Thyroid gland (tissue), 4 donors: ENCODE data around the gene RHAG.
"Not testable (repeated sequence)": the region's sequence is repeated elsewhere in the genome, so short reads cannot be mapped to it uniquely, and the experiment has no call there.

Experiments
- CTCF ChIP-seq, 6 experiments: fragments of 200-600 bp in 3 of 6; fragments of 450-650 bp in 3 of 6; sonication (generic) in 3 of 6; IDR thresholded peaks; one replicate each; pipeline ENCODE4 v1.5.1; 2016 to 2019; ENCODE audit warnings: antibody characterized with exemption in 6 of 6, mild to moderate bottlenecking in 2 of 6, inconsistent platforms in 1 of 6, moderate library complexity in 1 of 6
- POLR2A ChIP-seq, 2 donors: fragments of 450-650 bp; IDR thresholded peaks; one replicate each; pipeline ENCODE4 v1.6.1; 2017; ENCODE audit warnings: antibody characterized with exemption in 2 of 2, mild to moderate bottlenecking in 2 of 2, moderate library complexity in 1 of 2

GRCh38 chr6:49587262-49587661, 49.4 kb downstream of the RHAG start:
- not testable (repeated sequence) for TF ChIP-seq POLR2A, CTCF (IDR thresholded peaks at IDR 0.05)
